ENCODE data around the gene SPEM1. TPM values are rescaled to one million over a fixed set of nuclear protein-coding genes. Genes with fewer than 3 reads are reported as not detected.
A peak's percentile ranks its signal among the peaks of the same experiment; 100 is the strongest.

SPEM1 gene
- total and polyA plus RNA-seq, 2 of the 13 experiments (the other 11 are each of a cell fraction or from before 2014, with no cell fraction given): not detected

GRCh38 chr17:7445619-7445968 lies 25.5 kb downstream of the SPEM1 start (continued):
- TF ChIP-seq LRRFIP1 (CRISPR knock-in tag; conservative IDR thresholded peaks at IDR 0.05): no peak
- TF ChIP-seq HMG20B (CRISPR knock-in tag; conservative IDR thresholded peaks at IDR 0.05): no peak
- no peak for TF ChIP-seq ZNF18 (CRISPR knock-in tag; IDR thresholded peaks at IDR 0.05; ENCODE audit: insufficient replicate concordance)
- TF ChIP-seq HOXD1 (CRISPR knock-in tag; IDR thresholded peaks at IDR 0.05): no peak
- TF ChIP-seq ZNF503 (CRISPR knock-in tag; IDR thresholded peaks at IDR 0.05): peak; percentile 40; the same call in 1 of the 2 replicates
- no peak for TF ChIP-seq ZNF639 (CRISPR knock-in tag; conservative IDR thresholded peaks at IDR 0.05)
- TF ChIP-seq CERS6 (CRISPR knock-in tag; IDR thresholded peaks at IDR 0.05): no peak
- TF ChIP-seq THRA (CRISPR knock-in tag; IDR thresholded peaks at IDR 0.05; ENCODE audit: borderline replicate concordance): no peak
- no peak for TF ChIP-seq ZNF572 (CRISPR knock-in tag; IDR thresholded peaks at IDR 0.05)
- TF ChIP-seq DMAP1 (CRISPR knock-in tag; IDR thresholded peaks at IDR 0.05): no peak
- TF ChIP-seq HDAC6 (IDR thresholded peaks at IDR 0.05; ENCODE audit: low read depth, low read length): no peak
- no peak for TF ChIP-seq CHD4 (IDR thresholded peaks at IDR 0.05; ENCODE audit: borderline replicate concordance, low read length)
- no peak for TF ChIP-seq NFE2L2 (IDR thresholded peaks at IDR 0.05; ENCODE audit: low read length)
- TF ChIP-seq ZSCAN30 (CRISPR knock-in tag; IDR thresholded peaks at IDR 0.05): no peak
- no peak for TF ChIP-seq CTCF (CRISPR knock-in tag; IDR thresholded peaks at IDR 0.05)
- no peak for TF ChIP-seq ZNF597 (CRISPR knock-in tag; IDR thresholded peaks at IDR 0.05)
